ENCODE measurements around the gene CCDC116. TPM values are rescaled to one million over a fixed set of nuclear protein-coding genes. Genes with fewer than 3 reads are reported as not detected.
"Not testable (repeated sequence)": the region's sequence is repeated elsewhere in the genome, so short reads cannot be mapped to it uniquely, and the experiment has no call there.

The CCDC116 gene
- polyA plus RNA-seq (ENCODE audit: insufficient read length in 4 of 4) = under 1 TPM; 0.18 to 0.91 (median 0.42) TPM

- DNase-seq (ENCODE audit: low read depth in 4 of 4, low spot score in 3 of 4) = no peak
Observed at GRCh38 chr22:21632237-21632895, at the start of gene CCDC116. Gene CCDC116, plus strand, starts transcription at chr22:21632760. Its CDS starts 422 bp downstream, at chr22:21633182.

GRCh38 chr22:21582801-21583740, 49.5 kb upstream of the CCDC116 start:
- DNase-seq (ENCODE audit: low read depth in 4 of 4, low spot score in 3 of 4) = no peak

DNA sequence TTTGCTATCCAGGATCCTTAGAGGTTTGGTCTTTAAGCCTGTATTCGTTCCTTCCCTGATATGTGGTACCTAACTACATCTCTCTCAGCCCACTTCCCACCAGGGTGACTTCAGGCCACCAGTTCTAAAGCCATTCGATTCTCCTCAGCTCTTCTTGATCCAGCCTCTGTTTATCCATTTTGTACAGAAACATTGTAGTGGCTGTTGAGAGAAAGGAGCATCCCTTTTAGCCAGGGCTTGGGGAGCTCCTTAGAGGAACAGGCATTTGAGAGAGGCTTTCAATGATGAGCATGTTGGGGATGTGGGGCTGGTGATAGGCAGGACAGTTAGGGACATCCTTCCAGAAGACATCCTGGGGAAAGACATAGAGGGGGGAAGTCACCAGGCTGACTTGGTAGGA, 47.2 kb upstream of the CCDC116 start:
- no peak for DNase-seq (ENCODE audit: low read depth in 4 of 4, low spot score in 3 of 4)

DNA sequence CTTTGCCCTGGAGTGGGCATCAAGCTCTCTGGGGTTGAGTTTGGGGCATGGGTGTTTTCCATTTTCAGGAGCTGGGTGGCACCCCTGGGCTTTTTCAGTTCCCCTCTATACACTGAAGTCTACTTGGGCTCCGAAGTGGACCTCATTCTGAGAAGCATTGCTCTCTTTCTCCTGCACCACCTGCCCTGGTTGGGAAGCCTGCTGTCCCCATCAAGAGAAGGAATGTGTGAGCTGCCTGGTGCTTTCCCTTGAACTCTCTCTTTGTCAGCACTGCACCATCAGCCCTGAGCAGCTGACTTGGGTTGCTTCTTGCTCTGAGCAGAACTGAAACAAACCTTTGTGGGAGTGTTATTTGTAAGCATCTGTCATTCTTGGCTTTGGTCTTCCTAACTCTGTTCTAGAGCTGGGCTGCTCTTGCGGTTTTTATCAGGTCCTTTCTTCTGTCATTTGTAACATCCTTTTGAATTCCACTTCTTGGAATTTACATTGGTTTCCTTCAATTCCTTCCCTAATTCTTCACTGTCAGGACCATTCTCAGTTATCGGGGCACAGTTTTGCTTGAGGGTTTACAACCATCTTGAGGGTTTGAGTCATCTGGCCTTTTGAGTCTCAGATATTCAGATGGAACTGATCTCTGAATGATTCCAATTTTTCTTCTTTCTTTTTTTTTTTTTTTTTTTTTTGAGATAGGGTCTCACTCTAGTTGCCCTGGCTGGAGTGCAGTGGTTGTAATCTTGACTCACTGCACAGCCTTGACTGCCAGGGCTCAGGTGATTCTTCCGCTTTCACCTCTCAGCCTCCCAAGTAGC, 44.6 kb upstream of the CCDC116 start:
- DNase-seq (ENCODE audit: low read depth in 4 of 4, low spot score in 3 of 4) = no peak

- DNase-seq (ENCODE audit: low read depth in 4 of 4, low spot score in 3 of 4) = no peak
Observed at GRCh38 chr22:21589396-21589795, 43.2 kb upstream of the CCDC116 start.

DNA sequence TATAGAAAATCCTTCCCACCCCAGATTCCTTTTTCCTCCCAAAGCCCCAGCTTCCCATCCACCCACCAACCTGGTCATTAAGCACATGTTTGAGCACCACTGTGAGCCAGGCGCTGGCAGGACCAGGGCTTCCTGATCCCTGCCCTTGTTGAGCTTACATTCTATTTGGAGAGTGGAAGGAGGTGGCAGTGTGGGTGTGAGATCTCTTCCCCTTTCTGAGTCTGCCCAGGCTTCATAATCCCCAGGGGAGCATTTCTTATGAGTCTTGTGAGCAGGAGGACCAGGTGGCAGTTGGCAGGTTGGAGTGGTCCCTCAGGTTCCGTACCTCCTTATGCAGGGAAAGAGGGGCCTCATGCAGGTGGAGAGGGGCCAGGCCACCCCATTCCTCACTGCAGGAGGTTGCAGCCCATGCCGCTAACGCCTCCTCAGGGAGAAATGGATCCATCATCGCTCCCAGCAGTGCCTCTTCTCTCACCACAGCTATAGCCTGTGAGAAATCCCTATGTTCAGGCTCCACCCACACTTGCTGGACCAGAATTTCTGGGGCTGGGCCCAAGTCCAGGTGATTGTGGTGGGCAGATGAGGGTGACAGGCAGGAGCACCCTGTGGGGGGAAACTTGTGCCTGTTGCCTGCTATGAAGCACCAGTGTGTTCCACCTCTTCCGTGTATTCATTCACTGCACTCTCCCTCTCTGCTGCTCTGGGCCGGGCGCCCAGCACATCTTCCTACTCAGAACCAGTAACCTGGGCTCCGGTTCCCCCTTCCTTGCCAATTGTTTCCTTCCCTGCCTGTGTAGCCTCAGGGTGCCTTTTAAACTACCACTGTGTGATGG, 41.5 kb upstream of the CCDC116 start:
- DNase-seq (ENCODE audit: low read depth in 4 of 4, low spot score in 3 of 4) = no peak

DNA sequence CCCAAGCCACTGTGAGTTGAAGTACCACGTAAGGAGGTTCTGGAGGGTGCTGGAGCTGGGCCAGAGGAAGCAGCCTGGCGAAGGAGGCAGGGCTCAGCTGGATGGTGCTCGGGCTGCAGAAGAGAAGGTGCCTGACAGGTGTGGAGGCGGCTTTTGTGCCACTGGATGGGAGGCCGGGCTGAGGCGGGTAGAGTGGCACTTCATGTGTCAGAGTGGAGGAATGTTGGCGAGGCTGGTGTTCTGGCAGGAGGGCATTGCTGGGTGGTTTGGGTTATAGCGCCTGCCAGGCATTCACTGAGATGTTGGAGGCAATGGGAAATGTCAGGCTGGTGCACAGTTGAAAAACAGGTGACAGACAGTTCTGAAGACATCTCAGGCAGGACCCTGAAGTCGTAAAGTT, 40.9 kb upstream of the CCDC116 start:
- no peak for DNase-seq (ENCODE audit: low read depth in 4 of 4, low spot score in 3 of 4)

DNA sequence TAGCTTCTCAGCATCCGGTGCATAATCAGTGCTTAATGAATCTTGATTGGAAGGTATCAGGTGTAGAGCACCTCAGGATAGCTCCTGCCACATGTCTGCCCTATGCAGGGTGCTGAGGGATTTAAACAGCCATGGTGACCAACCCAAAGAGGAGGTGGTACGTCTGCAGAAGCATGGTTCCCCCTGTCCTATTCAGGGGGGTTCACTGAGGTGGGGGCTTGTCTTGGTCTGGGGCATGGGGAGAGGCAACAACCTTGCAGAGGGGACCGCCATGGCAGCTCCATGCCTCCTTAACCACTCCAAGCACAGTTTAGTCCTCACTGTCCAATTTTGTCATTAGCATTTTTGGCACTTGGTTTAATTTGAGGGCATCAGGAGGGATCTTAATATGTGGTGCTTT, 40.1 kb upstream of the CCDC116 start:
- DNase-seq (ENCODE audit: low read depth in 4 of 4, low spot score in 3 of 4) = no peak

GRCh38 chr22:21593406-21594232, 38.9 kb upstream of the CCDC116 start:
- DNase-seq (ENCODE audit: low read depth in 4 of 4, low spot score in 3 of 4) = no peak

DNA sequence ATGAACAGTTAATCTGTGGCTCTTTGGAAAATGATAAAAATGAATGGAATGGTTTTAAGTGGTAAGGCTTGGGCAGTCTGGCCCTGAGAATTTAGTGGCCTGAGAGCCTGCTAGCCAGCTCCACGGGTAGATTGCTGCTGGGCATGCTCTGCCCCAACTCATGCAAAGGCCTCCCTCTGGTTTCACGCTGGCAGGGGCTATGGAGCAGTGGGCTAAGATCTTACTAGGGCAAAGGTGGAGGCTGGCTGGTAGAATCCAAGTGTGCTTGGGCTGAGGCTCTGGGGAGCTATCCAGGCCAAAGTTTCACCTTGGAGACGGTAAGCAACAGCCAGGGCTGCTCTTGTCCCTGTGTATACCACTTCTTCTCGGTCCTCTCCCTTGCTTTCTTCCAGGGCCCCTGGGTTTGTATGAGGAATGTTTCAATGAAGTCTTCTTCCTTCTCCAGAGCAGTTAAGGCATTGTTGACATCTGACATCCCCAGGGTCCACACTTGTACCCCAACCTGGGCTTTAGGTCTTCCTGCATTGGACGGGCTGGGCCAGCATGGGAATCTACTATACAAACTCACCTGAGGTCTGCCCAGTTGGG, 37.6 kb upstream of the CCDC116 start:
- DNase-seq (ENCODE audit: low read depth in 4 of 4, low spot score in 3 of 4) = no peak

GRCh38 chr22:21596356-21597135, 36.0 kb upstream of the CCDC116 start:
- not testable (repeated sequence) for DNase-seq (ENCODE audit: low read depth in 4 of 4, low spot score in 3 of 4)

- DNase-seq (ENCODE audit: low read depth in 4 of 4, low spot score in 3 of 4) = no peak
Observed at GRCh38 chr22:21598302-21598701, 34.3 kb upstream of the CCDC116 start.

DNA sequence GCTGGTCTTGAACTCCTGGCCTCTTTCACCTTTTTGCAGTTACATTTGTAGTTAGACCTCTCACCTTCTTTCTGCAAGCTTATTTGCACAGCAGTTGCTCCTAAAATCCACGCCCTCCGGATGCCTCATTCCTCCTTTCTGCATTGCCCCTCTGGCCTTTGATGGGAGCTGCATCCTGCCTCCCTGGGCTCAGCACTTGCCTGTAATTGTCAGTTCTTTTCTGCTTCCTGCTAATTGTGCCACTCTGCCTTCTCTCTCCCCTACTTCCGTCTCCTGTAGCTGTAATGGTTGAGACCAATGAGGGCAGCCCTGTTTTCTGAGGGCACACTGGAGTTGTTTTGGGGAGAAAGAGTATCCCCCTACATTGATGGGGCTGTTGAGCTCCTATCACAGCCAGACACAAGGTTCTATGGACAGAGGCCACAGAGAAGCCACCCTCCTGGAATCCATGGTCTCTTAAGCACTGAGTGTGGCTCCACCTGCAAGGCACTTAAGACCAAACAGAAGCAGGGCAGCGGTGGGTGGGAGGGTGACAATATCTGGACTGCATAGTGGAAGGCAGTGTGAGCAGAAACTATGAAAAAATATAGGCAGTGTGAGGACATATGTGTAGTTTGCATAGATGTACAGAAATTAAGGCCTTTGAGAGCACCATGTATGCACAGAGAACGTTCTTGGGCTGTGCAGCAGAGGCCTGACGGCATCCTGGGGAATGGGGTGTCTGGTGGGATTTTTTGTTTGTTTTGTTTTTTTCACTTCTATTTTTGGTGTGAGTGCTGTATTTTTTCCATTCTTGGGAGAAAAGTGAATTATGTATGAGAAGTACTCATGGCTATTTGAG, 33.3 kb upstream of the CCDC116 start:
- DNase-seq (ENCODE audit: low read depth in 4 of 4, low spot score in 3 of 4) = no peak

- no peak for DNase-seq (ENCODE audit: low read depth in 4 of 4, low spot score in 3 of 4)
Observed at GRCh38 chr22:21602579-21602978, 30.0 kb upstream of the CCDC116 start.

- DNase-seq (ENCODE audit: low read depth in 4 of 4, low spot score in 3 of 4) = no peak
Observed at GRCh38 chr22:21603973-21604372, 28.6 kb upstream of the CCDC116 start.

DNA sequence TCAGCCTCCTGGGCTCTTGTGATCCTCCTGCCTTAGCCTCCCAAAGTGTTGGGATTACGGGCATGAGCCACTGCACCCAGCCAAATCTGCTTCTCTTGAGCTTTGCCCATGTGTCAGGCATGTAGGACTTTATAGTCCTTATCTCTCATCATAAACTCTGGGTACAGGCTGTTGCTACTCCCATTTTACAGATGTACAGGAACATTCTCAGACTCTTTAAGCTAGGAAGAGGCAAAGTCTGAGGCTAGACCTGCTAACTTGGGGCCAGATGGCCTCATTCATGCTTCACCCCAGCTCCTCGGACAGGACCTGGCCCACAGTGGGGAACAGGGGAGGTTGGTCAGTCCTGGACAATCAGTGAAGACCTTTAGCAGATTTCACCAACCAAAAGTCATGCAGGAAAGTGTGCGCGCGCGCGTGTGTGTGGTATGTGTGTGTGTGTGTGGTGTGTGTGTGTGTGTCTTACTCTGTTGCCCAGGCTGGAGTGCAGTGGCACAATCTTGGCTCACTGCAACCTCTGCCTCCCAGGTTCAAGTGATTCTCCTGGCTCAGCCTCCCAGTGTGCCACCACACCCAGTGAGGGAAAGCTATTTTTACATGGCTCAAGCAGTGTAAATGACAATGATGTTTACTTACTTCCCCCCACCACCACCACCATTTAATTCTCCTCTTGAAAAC, 26.5 kb upstream of the CCDC116 start:
- DNase-seq (ENCODE audit: low read depth in 4 of 4, low spot score in 3 of 4) = no peak

GRCh38 chr22:21606775-21607174, 25.8 kb upstream of the CCDC116 start:
- no peak for DNase-seq (ENCODE audit: low read depth in 4 of 4, low spot score in 3 of 4)
